ENCODE results near the gene SVIL.

SVIL gene

GRCh38 chr10:29648983-29649268, 14.2 kb upstream of the SVIL start:
- no peak overlapping the region for H2BK12ac ChIP-seq (ENCODE audit: low read length in 2 of 2)
- H3K23ac ChIP-seq (ENCODE audit: low read length in 2 of 2), result no peak overlapping the region
- no peak overlapping the region for H2BK15ac ChIP-seq (ENCODE audit: low read depth, poor library complexity, severe bottlenecking)
- no peak overlapping the region for H4K91ac ChIP-seq (ENCODE audit: low read length)
- no peaks in the 10 kb centered on the region for H3K9me3 ChIP-seq (ENCODE audit: control insufficient read depth, low read length)
- peaks cover 4 to 8% of the 10 kb centered on the region in 2 experiments for H3K36me3 ChIP-seq (ENCODE audit: control insufficient read depth in 1 of 2, insufficient read depth in 2 of 2, low read depth in 1 of 2, low read length in 2 of 2)
- WGBS, result no CpG with 5 or more reads among the region's 1 CpG
- no peak overlapping the region for H3K14ac ChIP-seq (ENCODE audit: low read length in 2 of 2)
- H3K9ac ChIP-seq (ENCODE audit: low read length), result peak overlapping the region; percentile 88
- peaks cover 6% of the 10 kb centered on the region for H3K79me1 ChIP-seq (replicated peaks; ENCODE audit: low read length, poor library complexity, severe bottlenecking)
- peak overlapping the region; percentile 44 for H2BK120ac ChIP-seq (ENCODE audit: low read depth, low read length)
- no peak overlapping the region for H2AFZ ChIP-seq (ENCODE audit: low read depth, low read length)
- peak; percentile 87 for DNase-seq
- H3K4me3 ChIP-seq (ENCODE audit: insufficient read depth in 1 of 2, low read depth in 1 of 2, low read length in 2 of 2), result no peak overlapping the region
- H3K27me3 ChIP-seq (ENCODE audit: control insufficient read depth in 1 of 2, insufficient read depth in 1 of 2, low read length in 2 of 2), result no peaks in the 10 kb centered on the region
- H3K4me2 ChIP-seq (ENCODE audit: low read length, poor library complexity, severe bottlenecking), result no peak overlapping the region
- peak overlapping the region; percentile 62 for H3K27ac ChIP-seq (ENCODE audit: low read length, poor library complexity, severe bottlenecking)
- no peak overlapping the region for H3K4ac ChIP-seq (ENCODE audit: low read depth in 1 of 2, low read length in 2 of 2)
- no peak overlapping the region for H2BK5ac ChIP-seq (ENCODE audit: low read depth, low read length, poor library complexity, severe bottlenecking)
- H4K8ac ChIP-seq (ENCODE audit: low read length), result no peak overlapping the region
- H3K18ac ChIP-seq (ENCODE audit: low read depth in 1 of 2, low read length in 2 of 2), result peak overlapping the region in 1 of 2 experiments; percentile 46
- no peak overlapping the region for H2AK5ac ChIP-seq (ENCODE audit: low read length, severe bottlenecking)
- peaks cover 21% of the 10 kb centered on the region for H3K4me1 ChIP-seq (ENCODE audit: control insufficient read depth, insufficient read depth, low read depth, low read length)

DNA sequence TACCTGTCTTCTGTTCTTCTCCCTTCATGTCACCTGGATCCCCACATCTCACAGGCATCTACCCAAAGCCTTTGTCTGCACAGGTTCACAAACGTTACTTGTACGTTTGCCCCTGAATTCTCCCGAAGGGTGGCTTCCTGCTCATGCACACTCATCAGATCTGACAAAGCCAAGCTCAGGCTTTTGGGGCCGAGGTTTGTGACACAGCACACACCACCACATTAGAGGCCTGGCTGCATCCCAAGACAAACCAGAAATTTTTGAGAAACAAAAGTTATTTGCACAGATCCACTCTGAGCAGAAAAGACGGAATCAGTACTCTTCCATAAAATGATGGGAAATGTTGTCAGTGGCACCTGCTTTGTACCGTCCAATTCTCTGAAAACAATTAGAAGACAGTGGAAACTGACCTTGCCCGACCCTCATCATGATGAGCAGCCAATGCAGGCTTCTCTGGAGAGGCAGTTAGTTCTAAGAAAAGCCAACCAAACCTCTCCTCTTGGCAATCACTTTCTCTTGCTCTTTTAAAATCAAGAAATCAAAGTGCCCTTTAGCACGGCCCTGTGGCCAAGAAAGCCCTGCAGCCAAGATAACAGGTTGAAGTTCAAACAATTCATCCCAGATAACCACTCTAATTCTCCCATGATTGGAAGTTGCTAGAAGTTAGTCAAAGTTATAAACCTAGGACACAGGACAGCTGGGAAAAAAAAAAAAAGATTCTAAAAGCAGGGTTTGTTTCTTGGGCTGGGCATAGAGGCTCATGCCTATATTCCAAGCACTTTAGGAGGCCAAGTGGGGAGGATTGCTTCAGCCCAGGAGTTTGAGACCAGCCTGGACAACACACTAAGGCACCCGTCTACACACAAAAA, 13.6 kb upstream of the SVIL start:
- Histone ChIP-seq H3K27me3 (ENCODE audit: control insufficient read depth in 1 of 2, insufficient read depth in 1 of 2, low read length in 2 of 2) (no peaks in the 10 kb centered on the region), H3K27ac (ENCODE audit: low read length, poor library complexity, severe bottlenecking) (peak overlapping the region; percentile 62), H3K14ac (ENCODE audit: low read length in 2 of 2) (peak overlapping the region in 1 of 2 experiments; percentile 50), H3K18ac (ENCODE audit: low read depth in 1 of 2, low read length in 2 of 2) (peak overlapping the region; percentile 38 to 78), H3K36me3 (ENCODE audit: control insufficient read depth in 1 of 2, insufficient read depth in 2 of 2, low read depth in 1 of 2, low read length in 2 of 2) (peaks cover 4 to 12% of the 10 kb centered on the region in 2 experiments), H2BK120ac (ENCODE audit: low read depth, low read length) (peak overlapping the region; percentile 64), H2BK5ac (ENCODE audit: low read depth, low read length, poor library complexity, severe bottlenecking) (no peak overlapping the region), H3K4me1 (ENCODE audit: control insufficient read depth, insufficient read depth, low read depth, low read length) (peaks cover 25% of the 10 kb centered on the region), H4K8ac (ENCODE audit: low read length) (no peak overlapping the region), H3K9ac (ENCODE audit: low read length) (peak overlapping the region; percentile 88), H4K91ac (ENCODE audit: low read length) (peak overlapping the region; percentile 77), H3K4me2 (ENCODE audit: low read length, poor library complexity, severe bottlenecking) (peak overlapping the region; percentile 24), H2BK15ac (ENCODE audit: low read depth, poor library complexity, severe bottlenecking) (peak overlapping the region; percentile 2), H3K9me3 (ENCODE audit: control insufficient read depth, low read length) (no peaks in the 10 kb centered on the region), H2AFZ (ENCODE audit: low read depth, low read length) (no peak overlapping the region), H3K79me1 (replicated peaks; ENCODE audit: low read length, poor library complexity, severe bottlenecking) (peaks cover 6% of the 10 kb centered on the region), H3K4ac (ENCODE audit: low read depth in 1 of 2, low read length in 2 of 2) (peak overlapping the region in 1 of 2 experiments; percentile 52), H2BK12ac (ENCODE audit: low read length in 2 of 2) (peak overlapping the region; percentile 56 to 87), H3K4me3 (ENCODE audit: insufficient read depth in 1 of 2, low read depth in 1 of 2, low read length in 2 of 2) (peak overlapping the region in 1 of 2 experiments; percentile 78), H3K23ac (ENCODE audit: low read length in 2 of 2) (no peak overlapping the region), H2AK5ac (ENCODE audit: low read length, severe bottlenecking) (peak overlapping the region; percentile 82)
- 57% methylated on average over 8 of the region's 9 CpGs for WGBS
- DNase-seq, result peak; percentile 43

- H3K4ac ChIP-seq (ENCODE audit: low read depth in 1 of 2, low read length in 2 of 2), result no peak overlapping the region
- no CpG with 5 or more reads among the region's 5 CpGs for WGBS
- no peak for DNase-seq
- H2AK5ac ChIP-seq (ENCODE audit: low read length, severe bottlenecking), result no peak overlapping the region
- H3K23ac ChIP-seq (ENCODE audit: low read length in 2 of 2), result no peak overlapping the region
- peaks cover 4 to 12% of the 10 kb centered on the region in 2 experiments for H3K36me3 ChIP-seq (ENCODE audit: control insufficient read depth in 1 of 2, insufficient read depth in 2 of 2, low read depth in 1 of 2, low read length in 2 of 2)
- H3K4me1 ChIP-seq (ENCODE audit: control insufficient read depth, insufficient read depth, low read depth, low read length), result peaks cover 25% of the 10 kb centered on the region
- no peak overlapping the region for H2BK120ac ChIP-seq (ENCODE audit: low read depth, low read length)
- H3K27me3 ChIP-seq (ENCODE audit: control insufficient read depth in 1 of 2, insufficient read depth in 1 of 2, low read length in 2 of 2), result no peaks in the 10 kb centered on the region
- no peak overlapping the region for H3K18ac ChIP-seq (ENCODE audit: low read depth in 1 of 2, low read length in 2 of 2)
- H3K9me3 ChIP-seq (ENCODE audit: control insufficient read depth, low read length), result no peaks in the 10 kb centered on the region
- no peak overlapping the region for H2BK15ac ChIP-seq (ENCODE audit: low read depth, poor library complexity, severe bottlenecking)
- no peak overlapping the region for H2AFZ ChIP-seq (ENCODE audit: low read depth, low read length)
- H3K14ac ChIP-seq (ENCODE audit: low read length in 2 of 2), result no peak overlapping the region
- no peak overlapping the region for H4K8ac ChIP-seq (ENCODE audit: low read length)
- peak overlapping the region; percentile 88 for H3K9ac ChIP-seq (ENCODE audit: low read length)
- peak overlapping the region in 1 of 2 experiments; percentile 78 for H3K4me3 ChIP-seq (ENCODE audit: insufficient read depth in 1 of 2, low read depth in 1 of 2, low read length in 2 of 2)
- no peak overlapping the region for H2BK12ac ChIP-seq (ENCODE audit: low read length in 2 of 2)
- no peak overlapping the region for H4K91ac ChIP-seq (ENCODE audit: low read length)
- H3K27ac ChIP-seq (ENCODE audit: low read length, poor library complexity, severe bottlenecking), result peak overlapping the region; percentile 62
- H3K79me1 ChIP-seq (replicated peaks; ENCODE audit: low read length, poor library complexity, severe bottlenecking), result peaks cover 6% of the 10 kb centered on the region
- H2BK5ac ChIP-seq (ENCODE audit: low read depth, low read length, poor library complexity, severe bottlenecking), result no peak overlapping the region
- H3K4me2 ChIP-seq (ENCODE audit: low read length, poor library complexity, severe bottlenecking), result no peak overlapping the region
Measured at GRCh38 chr10:29647478-29647877, 12.7 kb upstream of the SVIL start.

- Histone ChIP-seq H2AK5ac (ENCODE audit: low read length, severe bottlenecking) (peak overlapping the region; percentile 38), H2BK15ac (ENCODE audit: low read depth, poor library complexity, severe bottlenecking) (no peak overlapping the region), H3K23ac (ENCODE audit: low read length in 2 of 2) (no peak overlapping the region), H2BK5ac (ENCODE audit: low read depth, low read length, poor library complexity, severe bottlenecking) (no peak overlapping the region), H2BK12ac (ENCODE audit: low read length in 2 of 2) (peak overlapping the region in 1 of 2 experiments; percentile 75), H3K27ac (ENCODE audit: low read length, poor library complexity, severe bottlenecking) (peak overlapping the region; percentile 21), H3K4me3 (ENCODE audit: insufficient read depth in 1 of 2, low read depth in 1 of 2, low read length in 2 of 2) (peak overlapping the region in 1 of 2 experiments; percentile 78), H3K4me2 (ENCODE audit: low read length, poor library complexity, severe bottlenecking) (no peak overlapping the region), H3K9ac (ENCODE audit: low read length) (peak overlapping the region; percentile 88), H3K9me3 (ENCODE audit: control insufficient read depth, low read length) (no peaks in the 10 kb centered on the region), H3K4me1 (ENCODE audit: control insufficient read depth, insufficient read depth, low read depth, low read length) (peaks cover 25% of the 10 kb centered on the region), H2AFZ (ENCODE audit: low read depth, low read length) (no peak overlapping the region), H3K79me1 (replicated peaks; ENCODE audit: low read length, poor library complexity, severe bottlenecking) (peaks cover 6% of the 10 kb centered on the region), H3K18ac (ENCODE audit: low read depth in 1 of 2, low read length in 2 of 2) (peak overlapping the region in 1 of 2 experiments; percentile 17), H4K91ac (ENCODE audit: low read length) (no peak overlapping the region), H3K4ac (ENCODE audit: low read depth in 1 of 2, low read length in 2 of 2) (peak overlapping the region in 1 of 2 experiments; percentile 2), H4K8ac (ENCODE audit: low read length) (no peak overlapping the region), H3K36me3 (ENCODE audit: control insufficient read depth in 1 of 2, insufficient read depth in 2 of 2, low read depth in 1 of 2, low read length in 2 of 2) (peaks cover 4 to 12% of the 10 kb centered on the region in 2 experiments), H3K14ac (ENCODE audit: low read length in 2 of 2) (no peak overlapping the region), H2BK120ac (ENCODE audit: low read depth, low read length) (peak overlapping the region; percentile 0), H3K27me3 (ENCODE audit: control insufficient read depth in 1 of 2, insufficient read depth in 1 of 2, low read length in 2 of 2) (no peaks in the 10 kb centered on the region)
- peak; percentile 85 for DNase-seq
- 12% methylated on average over 3 of the region's 3 CpGs for WGBS
Measured at GRCh38 chr10:29646960-29647461, 12.2 kb upstream of the SVIL start.
